Liver (tissue), 9 donors: ENCODE measurements around the gene NEUROG1. TPM values are rescaled to one million over a fixed set of nuclear protein-coding genes. Genes with fewer than 3 reads are reported as not detected.
"Not testable (repeated sequence)": the region's sequence is repeated elsewhere in the genome, so short reads cannot be mapped to it uniquely, and the experiment has no call there.

Experiments used
- DNase-seq: peaks from one replicate; pipeline ENCODE4 v3.0.0-alpha.2; 2017; ENCODE audit warnings: low spot score
- H3K27ac ChIP-seq, 2 donors: one replicate each; pipeline ENCODE4 v1.7.0; 2013; ENCODE audit warnings: inconsistent platforms in 2 of 2, low read length in 2 of 2, control low read depth in 1 of 2, low read depth in 1 of 2, mild to moderate bottlenecking in 1 of 2
- H3K27me3 ChIP-seq, 4 donors: one replicate each; pipeline versions ENCODE4 v1.6.1 to v1.7.0; 2013; ENCODE audit warnings: low read length in 3 of 4, inconsistent platforms in 1 of 4, mild to moderate bottlenecking in 1 of 4, moderate library complexity in 1 of 4; ENCODE audit not compliant: control insufficient read depth in 4 of 4, insufficient read depth in 4 of 4
- H3K36me3 ChIP-seq, 4 donors: one replicate each; pipeline versions ENCODE4 v1.6.1 to v1.7.0; 2013; ENCODE audit warnings: low read length in 3 of 4, mild to moderate bottlenecking in 3 of 4, low read depth in 1 of 4, moderate library complexity in 1 of 4; ENCODE audit not compliant: control insufficient read depth in 4 of 4, insufficient read depth in 3 of 4
- H3K4me1 ChIP-seq, 4 donors: one replicate each; pipeline versions ENCODE4 v1.6.1 to v1.7.0; 2013; ENCODE audit warnings: low read length in 3 of 4, mild to moderate bottlenecking in 3 of 4, moderate library complexity in 1 of 4; ENCODE audit not compliant: control insufficient read depth in 4 of 4, insufficient read depth in 4 of 4
- H3K4me3 ChIP-seq, 3 donors: one replicate each; pipeline versions ENCODE4 v1.6.1 to v1.7.0; 2013; ENCODE audit warnings: low read length in 3 of 3, control low read depth in 1 of 3, low read depth in 1 of 3, mild to moderate bottlenecking in 1 of 3
- H3K9ac ChIP-seq, 2 donors: one replicate each; pipeline ENCODE4 v1.7.0; 2013; ENCODE audit warnings: low read length in 2 of 2, mild to moderate bottlenecking in 2 of 2, moderate library complexity in 2 of 2, control low read depth in 1 of 2, low read depth in 1 of 2
- H3K9me3 ChIP-seq, 4 donors: one replicate each; pipeline versions ENCODE4 v1.6.1 to v1.7.0; 2013; ENCODE audit warnings: low read length in 3 of 4; ENCODE audit not compliant: control insufficient read depth in 4 of 4
- CTCF ChIP-seq: fragments of 150-350 bp; IDR thresholded peaks from 2 replicates; pipeline ENCODE4 v1.5.1; 2017; ENCODE audit warnings: improper control_type of control experiment, low read depth, low read length; ENCODE audit not compliant: missing input control
- EGR1 ChIP-seq, 2 donors: IDR thresholded peaks; 2 replicates each; pipeline ENCODE4 v1.6.1; 2016 to 2018; ENCODE audit warnings: antibody characterized with exemption in 2 of 2, low read depth in 2 of 2
- FOXA1 ChIP-seq: IDR thresholded peaks from 2 replicates; pipeline ENCODE4 v1.6.1; 2016; ENCODE audit warnings: antibody characterized with exemption
- FOXA2 ChIP-seq: IDR thresholded peaks from 2 replicates; pipeline ENCODE4 v1.6.1; 2016; ENCODE audit warnings: antibody characterized with exemption
- GABPA ChIP-seq, 2 donors: IDR thresholded peaks in 1 of 2; conservative IDR thresholded peaks in 1 of 2; 2 replicates each; pipeline ENCODE4 v1.6.1; 2016; ENCODE audit warnings: antibody characterized with exemption in 2 of 2, mild to moderate bottlenecking in 1 of 2, moderate library complexity in 1 of 2
- HNF4A ChIP-seq, 2 donors: conservative IDR thresholded peaks; 2 replicates each; pipeline ENCODE4 v1.6.1; 2016; ENCODE audit warnings: antibody characterized with exemption in 2 of 2, mild to moderate bottlenecking in 2 of 2
- HNF4G ChIP-seq: IDR thresholded peaks from 2 replicates; pipeline ENCODE4 v1.6.1; 2016; ENCODE audit warnings: antibody characterized with exemption
- JUND ChIP-seq, 2 donors: IDR thresholded peaks; 2 replicates each; pipeline ENCODE4 v1.6.1; 2016; ENCODE audit warnings: antibody characterized with exemption in 2 of 2
- NR2F2 ChIP-seq: IDR thresholded peaks from 2 replicates; pipeline ENCODE4 v1.6.1; 2016; ENCODE audit warnings: antibody characterized with exemption
- RAD21 ChIP-seq, 2 donors: IDR thresholded peaks; 2 replicates each; pipeline ENCODE4 v1.6.1; 2016; ENCODE audit warnings: antibody characterized with exemption in 2 of 2, mild to moderate bottlenecking in 2 of 2
- REST ChIP-seq: IDR thresholded peaks from 2 replicates; pipeline ENCODE4 v1.6.1; 2016; ENCODE audit warnings: antibody characterized with exemption, mild to moderate bottlenecking
- RXRA ChIP-seq, 2 donors: IDR thresholded peaks; 2 replicates each; pipeline ENCODE4 v1.6.1; 2017 to 2018; ENCODE audit warnings: antibody characterized with exemption in 2 of 2, mild to moderate bottlenecking in 1 of 2
- SP1 ChIP-seq: IDR thresholded peaks from 2 replicates; pipeline ENCODE4 v1.6.1; 2018; ENCODE audit warnings: antibody characterized with exemption, mild to moderate bottlenecking
- TAF1 ChIP-seq: conservative IDR thresholded peaks from 2 replicates; pipeline ENCODE4 v1.6.1; 2016; ENCODE audit warnings: antibody characterized with exemption, mild to moderate bottlenecking
- YY1 ChIP-seq: IDR thresholded peaks from 2 replicates; pipeline ENCODE4 v1.6.1; 2016; ENCODE audit warnings: antibody characterized with exemption, mild to moderate bottlenecking
- WGBS: extraction: QIAGEN DNeasy Blood & Tissue Kit; methylation state at CpG from one replicate; pipeline ENCODE4 v1.1.7; 2013; 5-methylcytosine and 5-hydroxymethylcytosine counted together
- polyA plus RNA-seq, 2 donors: library from polyadenylated mRNA; stranded (reverse) in 1 of 2; unstranded in 1 of 2; fragments of 200-250 nt in 1 of 2; fragments of >200 nt in 1 of 2; fragmentation: Nextera tagmentation in 1 of 2; extraction: Ambion mirVana in 1 of 2; gene quantifications; one replicate each; pipeline versions ENCODE4 v1.2.1 to v1.2.3, GENCODE V29; 2013 to 2015
- total RNA-seq, 2 donors: library from RNA; depleted of rRNA; stranded (reverse); fragments of >200 nt; gene quantifications; one replicate each; pipeline ENCODE4 v1.2.3, GENCODE V29; 2014
- TF ChIP-seq, protein P1 (sequence below): IDR thresholded peaks from 2 replicates; pipeline ENCODE4 v1.6.1; 2016; ENCODE audit warnings: antibody characterized with exemption
- TF ChIP-seq, protein P2 (sequence below): IDR thresholded peaks from 2 replicates; pipeline ENCODE4 v1.6.1; 2016; ENCODE audit warnings: antibody characterized with exemption
- TF ChIP-seq, protein P3 (sequence below): IDR thresholded peaks from 2 replicates; pipeline ENCODE4 v1.6.1; 2016; ENCODE audit warnings: antibody characterized with exemption
- donor health status: healthy.
- donor health status: healthy.
- donor health status: healthy.
- donor health status: healthy.
- donor health status: healthy.

Gene NEUROG1
- total and polyA plus RNA-seq, 4 donors = not detected

DNA sequence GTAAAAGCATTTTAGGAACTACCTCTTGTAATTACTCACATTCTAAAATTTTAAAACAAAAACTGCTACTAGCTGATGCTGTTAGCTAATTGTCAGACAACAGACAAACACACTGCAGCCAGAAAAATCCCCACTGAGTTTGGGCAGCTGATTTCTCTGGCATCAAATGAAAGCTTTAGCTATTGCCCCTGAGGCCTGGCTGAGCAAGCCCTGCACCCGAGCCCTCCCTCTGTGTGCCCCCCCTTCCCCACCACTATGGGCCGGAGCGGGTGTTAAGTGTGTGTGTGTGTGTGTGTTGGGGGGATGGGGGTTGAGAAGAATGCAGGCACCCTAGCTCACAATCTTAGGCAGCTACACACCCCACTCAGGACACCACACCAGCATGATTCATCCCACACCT lies 2.4 kb downstream of the NEUROG1 start (continued):
- TF ChIP-seq REST = no peak
- no peak for TF ChIP-seq EGR1 (IDR thresholded peaks at IDR 0.05; ENCODE audit: low read depth in 2 of 2)
- no peak for TF ChIP-seq NR2F2

DNA sequence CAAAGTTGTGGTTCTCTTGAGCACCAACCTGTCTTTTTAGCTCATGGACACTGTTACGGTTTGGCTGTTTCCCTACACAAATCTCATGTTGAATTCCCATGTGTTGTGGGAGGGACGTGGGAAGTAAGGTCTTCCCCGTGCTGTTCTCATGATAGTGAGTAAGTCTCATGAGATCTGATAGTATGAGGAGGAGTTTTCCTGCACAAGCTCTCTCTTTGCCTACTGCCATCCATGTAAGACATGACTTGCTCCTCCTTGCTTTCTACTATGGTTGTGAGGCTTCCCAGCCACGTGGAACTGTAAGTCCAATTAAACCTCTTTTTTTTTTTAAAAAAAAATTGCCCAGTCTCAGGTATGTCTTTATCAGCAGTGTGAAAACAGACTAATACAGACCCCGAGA lies 6.2 kb downstream of the NEUROG1 start:
- not testable (repeated sequence) for H3K27ac ChIP-seq, H3K4me1 ChIP-seq, DNase-seq, H3K9ac ChIP-seq, H3K36me3 ChIP-seq, H3K9me3 ChIP-seq, H3K4me3 ChIP-seq
- 72% methylated on average over 5 of the region's 5 CpGs for WGBS
- peaks cover 0 to 12% (median 6%) of the 10 kb centered on the region in 4 donors for H3K27me3 ChIP-seq

DNA sequence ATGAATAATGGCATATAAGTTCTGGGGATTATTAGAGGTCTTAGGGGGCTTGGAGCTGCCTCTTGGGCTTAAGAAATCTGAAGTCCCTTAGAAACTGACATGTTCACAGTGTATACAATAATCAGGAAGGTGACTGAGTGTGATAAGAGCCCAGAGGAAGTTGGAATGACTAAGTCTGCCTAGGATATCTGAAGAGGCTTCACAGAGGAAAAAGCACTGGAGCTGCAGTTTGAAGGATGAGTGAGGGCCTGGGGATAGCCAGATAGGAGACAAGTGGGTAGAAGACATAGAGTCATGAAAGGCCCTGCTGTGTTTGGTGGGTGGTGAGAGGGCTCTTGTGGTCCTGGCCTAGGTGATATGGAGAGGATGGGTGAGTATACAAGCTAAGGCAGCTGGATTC lies 8.8 kb downstream of the NEUROG1 start:
- TF ChIP-seq HNF4G = no peak
- TF ChIP-seq CTCF = no peak
- TF ChIP-seq, protein P1, sequence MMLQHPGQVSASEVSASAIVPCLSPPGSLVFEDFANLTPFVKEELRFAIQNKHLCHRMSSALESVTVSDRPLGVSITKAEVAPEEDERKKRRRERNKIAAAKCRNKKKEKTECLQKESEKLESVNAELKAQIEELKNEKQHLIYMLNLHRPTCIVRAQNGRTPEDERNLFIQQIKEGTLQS = no peak
- TF ChIP-seq GABPA (IDR thresholded peaks at IDR 0.05 in 1 of 2, conservative IDR thresholded peaks at IDR 0.05 in 1 of 2) = no peak
- no peak for TF ChIP-seq SP1
- TF ChIP-seq RXRA (IDR thresholded peaks at IDR 0.05) = no peak
- no peak for TF ChIP-seq HNF4A (conservative IDR thresholded peaks at IDR 0.05)
- no peak for TF ChIP-seq TAF1
- TF ChIP-seq JUND (IDR thresholded peaks at IDR 0.05) = no peak
- TF ChIP-seq EGR1 (IDR thresholded peaks at IDR 0.05; ENCODE audit: low read depth in 2 of 2) = no peak
- no peak for TF ChIP-seq REST
- TF ChIP-seq, protein P2, sequence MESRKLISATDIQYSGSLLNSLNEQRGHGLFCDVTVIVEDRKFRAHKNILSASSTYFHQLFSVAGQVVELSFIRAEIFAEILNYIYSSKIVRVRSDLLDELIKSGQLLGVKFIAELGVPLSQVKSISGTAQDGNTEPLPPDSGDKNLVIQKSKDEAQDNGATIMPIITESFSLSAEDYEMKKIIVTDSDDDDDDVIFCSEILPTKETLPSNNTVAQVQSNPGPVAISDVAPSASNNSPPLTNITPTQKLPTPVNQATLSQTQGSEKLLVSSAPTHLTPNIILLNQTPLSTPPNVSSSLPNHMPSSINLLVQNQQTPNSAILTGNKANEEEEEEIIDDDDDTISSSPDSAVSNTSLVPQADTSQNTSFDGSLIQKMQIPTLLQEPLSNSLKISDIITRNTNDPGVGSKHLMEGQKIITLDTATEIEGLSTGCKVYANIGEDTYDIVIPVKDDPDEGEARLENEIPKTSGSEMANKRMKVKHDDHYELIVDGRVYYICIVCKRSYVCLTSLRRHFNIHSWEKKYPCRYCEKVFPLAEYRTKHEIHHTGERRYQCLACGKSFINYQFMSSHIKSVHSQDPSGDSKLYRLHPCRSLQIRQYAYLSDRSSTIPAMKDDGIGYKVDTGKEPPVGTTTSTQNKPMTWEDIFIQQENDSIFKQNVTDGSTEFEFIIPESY = no peak
- no peak for TF ChIP-seq RAD21 (IDR thresholded peaks at IDR 0.05)
- TF ChIP-seq, protein P3, sequence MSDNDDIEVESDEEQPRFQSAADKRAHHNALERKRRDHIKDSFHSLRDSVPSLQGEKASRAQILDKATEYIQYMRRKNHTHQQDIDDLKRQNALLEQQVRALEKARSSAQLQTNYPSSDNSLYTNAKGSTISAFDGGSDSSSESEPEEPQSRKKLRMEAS = no peak
- no peak for TF ChIP-seq FOXA1
- TF ChIP-seq YY1 = no peak
- TF ChIP-seq NR2F2 = no peak
- no peak for TF ChIP-seq FOXA2
- peaks cover 0 to under 1% (median 0%) of the 10 kb centered on the region in 4 donors for H3K27me3 ChIP-seq
- DNase-seq = no peak

More for the DNA sequence above, 8.8 kb downstream of the NEUROG1 start:
- Histone ChIP-seq H3K27ac (no peak overlapping the region), H3K4me1 (no peaks in the 10 kb centered on the region), H3K9ac (no peak overlapping the region), H3K4me3 (no peak overlapping the region), H3K9me3 (peaks cover 0 to 6% (median 2%) of the 10 kb centered on the region in 4 donors), H3K36me3 (no peaks in the 10 kb centered on the region)
